GM12878 (cell line): Measurements from ENCODE around the gene PHLPP1. TPM values are rescaled to one million over a fixed set of nuclear protein-coding genes. Genes with fewer than 3 reads are reported as not detected.
A peak's percentile ranks its signal among the peaks of the same experiment; 100 is the strongest.

Experiments
- BCL11A ChIP-seq: IDR thresholded peaks from 2 replicates; pipeline ENCODE4 v1.6.1; 2011; ENCODE audit warnings: low read depth, low read length
- CREM ChIP-seq: IDR thresholded peaks from 2 replicates; pipeline ENCODE4 v1.6.1; 2014; ENCODE audit warnings: antibody characterized with exemption, low read depth
- E2F8 ChIP-seq: fragments of 450-650 bp; IDR thresholded peaks from 2 replicates; pipeline ENCODE4 v1.6.1; 2018; ENCODE audit warnings: mild to moderate bottlenecking, low read depth, moderate library complexity; ENCODE audit not compliant: partially characterized antibody
- EP300 ChIP-seq, 2 experiments: fragments of 150-350 bp in 1 of 2; IDR thresholded peaks; 2 replicates each; pipeline ENCODE4 v1.6.1; 2011 to 2012; ENCODE audit warnings: low read depth in 2 of 2, low read length in 2 of 2, borderline replicate concordance in 1 of 2, improper control_type of control experiment in 1 of 2, inconsistent platforms in 1 of 2; ENCODE audit not compliant: control insufficient read depth in 1 of 2
- ESRRA ChIP-seq: IDR thresholded peaks from 2 replicates; pipeline ENCODE4 v1.6.1; 2012; ENCODE audit warnings: mild to moderate bottlenecking, low read length, improper control_type of control experiment
- FOS ChIP-seq: IDR thresholded peaks from 3 replicates; pipeline ENCODE4 v1.6.1; 2011; ENCODE audit warnings: borderline replicate concordance; ENCODE audit not compliant: insufficient read length; ENCODE audit errors: extremely low read depth
- FOXK2 ChIP-seq: fragments of 450-650 bp; IDR thresholded peaks from 2 replicates; pipeline ENCODE4 v1.6.1; 2017; ENCODE audit warnings: mild to moderate bottlenecking, moderate library complexity
- HCFC1 ChIP-seq: fragments of 150-350 bp; IDR thresholded peaks from 2 replicates; pipeline ENCODE4 v1.6.1; 2014; ENCODE audit warnings: low read length
- IKZF2 ChIP-seq, 2 experiments: fragments of 450-650 bp; IDR thresholded peaks; 2 replicates each; pipeline ENCODE4 v1.6.1; 2017; ENCODE audit warnings: mild to moderate bottlenecking in 2 of 2, moderate library complexity in 2 of 2
- JUNB ChIP-seq: IDR thresholded peaks from 2 replicates; pipeline ENCODE4 v1.6.1; 2016; ENCODE audit warnings: antibody characterized with exemption, mild to moderate bottlenecking
- MAX ChIP-seq: IDR thresholded peaks from 2 replicates; pipeline ENCODE4 v1.6.1; 2012; ENCODE audit warnings: low read depth, low read length, improper control_type of control experiment
- MEF2B ChIP-seq: fragments of 450-650 bp; IDR thresholded peaks from 2 replicates; pipeline ENCODE4 v1.6.1; 2018; ENCODE audit warnings: mild to moderate bottlenecking, moderate library complexity; ENCODE audit not compliant: partially characterized antibody, poor library complexity, severe bottlenecking
- MLLT1 ChIP-seq: fragments of 450-650 bp; IDR thresholded peaks from 2 replicates; pipeline ENCODE4 v1.6.1; 2016; ENCODE audit warnings: mild to moderate bottlenecking
- MTA2 ChIP-seq: fragments of 450-650 bp; IDR thresholded peaks from 2 replicates; pipeline ENCODE4 v1.6.1; 2016; ENCODE audit warnings: low read depth, mild to moderate bottlenecking, moderate library complexity
- NKRF ChIP-seq: fragments of 450-650 bp; conservative IDR thresholded peaks from 2 replicates; pipeline ENCODE4 v1.6.1; 2017; ENCODE audit warnings: mild to moderate bottlenecking, moderate library complexity
- NRF1 ChIP-seq: conservative IDR thresholded peaks from 2 replicates; pipeline ENCODE4 v1.6.1; 2011; ENCODE audit warnings: mild to moderate bottlenecking, low read depth, low read length, improper control_type of control experiment
- RB1 ChIP-seq: fragments of 450-650 bp; formaldehyde crosslinking; IDR thresholded peaks from 2 replicates; pipeline ENCODE4 v1.6.1; 2017; ENCODE audit warnings: mild to moderate bottlenecking, borderline replicate concordance
- RBBP5 ChIP-seq: fragments of 200-600 bp; sonication (generic); conservative IDR thresholded peaks from 2 replicates; pipeline ENCODE4 v1.6.1; 2016
- SREBF1 ChIP-seq: IDR thresholded peaks from 2 replicates; pipeline ENCODE4 v1.6.1; 2012; ENCODE audit warnings: mild to moderate bottlenecking, low read length
- STAT1 ChIP-seq: fragments of 450-650 bp; conservative IDR thresholded peaks from 2 replicates; pipeline ENCODE4 v1.6.1; 2014; ENCODE audit warnings: antibody characterized with exemption, mild to moderate bottlenecking
- TARDBP ChIP-seq: IDR thresholded peaks from 2 replicates; pipeline ENCODE4 v1.6.1; 2016; ENCODE audit warnings: borderline replicate concordance
- WRNIP1 ChIP-seq: IDR thresholded peaks from 2 replicates; pipeline ENCODE4 v1.6.1; 2011; ENCODE audit warnings: low read depth, low read length, improper control_type of control experiment, borderline replicate concordance
- ZNF207 ChIP-seq: fragments of 450-650 bp; IDR thresholded peaks from 2 replicates; pipeline ENCODE4 v1.6.1; 2014; ENCODE audit warnings: antibody characterized with exemption, mild to moderate bottlenecking, borderline replicate concordance
- polyA plus RNA-seq, 11 experiments: library from polyadenylated mRNA; depleted of rRNA in 4 of 11; unstranded in 6 of 11; stranded (reverse) in 5 of 11; fragments of >200 nt; fragmentation: Nextera tagmentation in 4 of 11; fragmentation: Illumina TruSeq in 1 of 11; extraction: Ambion mirVana in 4 of 11; extraction: Trizol in 1 of 11; gene quantifications; 1 replicate in 1 of 11; 2 replicates in 10 of 11; pipeline versions ENCODE4 v1.2.1 to v1.2.3, GENCODE V29; 2011 to 2016; ENCODE audit warnings: inconsistent platforms in 2 of 11, missing spikeins in 2 of 11, low read depth in 1 of 11
- total RNA-seq, 4 experiments: library from RNA; depleted of rRNA in 3 of 4; stranded (reverse); fragments of >200 nt in 3 of 4; fragmentation: Illumina TruSeq in 1 of 4; extraction: Trizol in 1 of 4; gene quantifications; 2 replicates each; pipeline versions ENCODE4 v1.2.1 to v1.2.3, GENCODE V29; 2013 to 2021

The PHLPP1 gene
- total and polyA plus RNA-seq, 10 of the 15 experiments (the other 5 are each of a cell fraction or from before 2014, with no cell fraction given), result 0.42 to 7.0 (median 1.9) TPM

DNA sequence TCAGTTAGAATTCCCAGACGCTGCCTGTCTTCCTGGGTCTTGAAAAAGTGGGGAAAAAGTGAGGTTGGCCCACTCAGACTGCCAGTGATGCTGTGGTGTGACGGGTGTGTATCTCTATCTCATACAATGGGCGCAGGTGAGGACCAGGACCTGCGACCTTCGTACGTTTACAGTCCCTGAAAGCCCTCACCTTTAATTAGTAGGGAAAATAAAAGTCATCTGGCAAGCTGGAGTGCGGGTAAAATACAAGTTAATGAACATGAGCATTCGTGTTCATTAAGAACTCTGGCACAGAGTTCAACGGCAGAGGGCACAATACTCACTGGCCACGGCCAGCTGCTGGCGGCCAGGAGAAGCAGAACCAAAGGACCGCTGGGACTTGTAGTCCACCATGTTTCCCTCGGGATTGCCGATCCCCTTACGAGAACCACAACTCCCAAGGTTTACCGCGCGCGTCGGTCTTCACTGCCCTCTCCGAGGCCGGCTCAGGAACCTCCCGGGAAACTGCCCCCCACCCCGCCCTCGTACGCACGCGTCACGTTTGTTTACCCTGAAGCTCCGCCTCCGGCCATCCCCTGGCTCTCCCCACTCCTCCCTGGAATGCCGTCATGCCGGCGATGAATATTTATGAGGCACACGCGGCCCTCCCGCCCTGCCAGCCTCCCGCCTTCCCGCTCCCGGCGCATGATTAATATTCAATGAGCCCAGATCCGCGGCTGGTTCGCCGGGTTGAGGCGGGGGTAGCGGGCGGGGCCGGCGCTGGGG, 488 bp upstream of the PHLPP1 start (continued):
- TF ChIP-seq EP300 (IDR thresholded peaks at IDR 0.05; ENCODE audit: borderline replicate concordance in 1 of 2, control insufficient read depth in 1 of 2, low read depth in 2 of 2, low read length in 2 of 2), result peak in 1 of 2 experiments; percentile 31; a peak in 1 of 4 replicates
- no peak for TF ChIP-seq RBBP5
- peak; percentile 76 for TF ChIP-seq FOXK2
- 0 out of 2 replicates have a peak, but pooled peaks have one; percentile 70 for TF ChIP-seq STAT1
- peak; percentile 30; the same call in 1 of the 2 replicates for TF ChIP-seq MTA2
- TF ChIP-seq ZNF207, result peak; percentile 44; the same call in 1 of the 2 replicates
- peak; percentile 83 for TF ChIP-seq MEF2B
- TF ChIP-seq ESRRA, result no peak
- peak; percentile 82; the same call in 1 of the 2 replicates for TF ChIP-seq WRNIP1
- 0 out of 2 replicates have a peak, but pooled peaks have one; percentile 15 for TF ChIP-seq SREBF1
- no peak for TF ChIP-seq JUNB
- peak; percentile 35 for TF ChIP-seq NRF1
- TF ChIP-seq MLLT1, result peak; percentile 68; the same call in 1 of the 2 replicates
- TF ChIP-seq RB1, result 0 out of 2 replicates have a peak, but pooled peaks have one; percentile 38
- TF ChIP-seq NKRF, result peak; percentile 25; the same call in 1 of the 2 replicates
- TF ChIP-seq E2F8, result peak; percentile 62
- 0 out of 2 replicates have a peak, but pooled peaks have one; percentile 3 for TF ChIP-seq BCL11A
- TF ChIP-seq HCFC1, result peak; percentile 97
- peak; percentile 90 to 92 for TF ChIP-seq IKZF2 (IDR thresholded peaks at IDR 0.05)
- peak; percentile 88; the same call in 1 of the 2 replicates for TF ChIP-seq CREM
- peak; percentile 90; the same call in 1 of the 2 replicates for TF ChIP-seq TARDBP
- no peak for TF ChIP-seq FOS
- peak; percentile 52 for TF ChIP-seq MAX
